GM12891 (cell line): ENCODE results near the gene GRK1.

Experiments used
- POLR2A ChIP-seq: IDR thresholded peaks from 2 replicates; pipeline ENCODE4 v1.6.1; 2011; ENCODE audit warnings: low read depth, low read length, control low read depth
- POLR2AphosphoS5 ChIP-seq: IDR thresholded peaks from 2 replicates; pipeline ENCODE4 v1.6.1; 2011; ENCODE audit warnings: low read depth, low read length, control low read depth

DNA sequence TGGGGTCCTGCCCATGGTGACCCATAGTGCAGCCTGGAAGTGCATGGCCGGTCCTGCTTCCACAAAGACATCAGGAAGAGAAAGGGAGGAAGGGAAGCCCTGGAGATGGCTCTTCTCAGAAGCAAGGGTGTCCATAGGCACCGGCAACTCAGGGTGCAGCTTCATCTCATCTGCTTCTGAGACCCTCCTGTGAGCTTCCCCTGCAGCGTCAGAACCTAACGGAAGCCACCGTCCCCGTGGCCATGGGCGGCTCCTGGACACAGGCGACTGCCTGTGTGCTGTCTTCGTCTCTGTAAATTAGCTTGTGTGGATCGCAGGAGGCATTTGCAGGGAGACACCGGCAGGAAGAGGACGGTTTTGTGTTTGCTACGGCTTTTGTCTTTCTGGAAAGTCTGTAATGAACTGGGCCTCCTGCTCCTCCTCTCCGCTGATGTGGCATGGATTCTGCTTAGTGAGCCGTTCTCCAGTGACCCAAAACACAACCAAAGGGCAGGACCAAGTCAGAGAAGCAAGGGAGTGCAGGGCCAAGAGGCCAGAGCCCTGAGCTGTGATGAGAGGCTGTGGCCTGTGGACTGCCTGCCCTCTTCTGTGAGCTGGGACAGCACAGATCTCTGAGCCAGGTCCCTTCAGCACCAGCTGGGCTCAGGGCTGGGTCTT, 11.5 kb upstream of the GRK1 start:
- TF ChIP-seq POLR2AphosphoS5 = no peak
- TF ChIP-seq POLR2A = no peak
